Measurements from ENCODE around the gene CD109. TPM values are rescaled to one million over a fixed set of nuclear protein-coding genes. Genes with fewer than 3 reads are reported as not detected.
"Not testable (repeated sequence)": the region's sequence is repeated elsewhere in the genome, so short reads cannot be mapped to it uniquely, and the experiment has no call there.

The CD109 gene
- total RNA-seq, 1 donor from 2014 or later = 0.69 TPM

GRCh38 chr6:73803562-73804241 lies 107.7 kb downstream of the CD109 start:
- Mint-ChIP-seq H3K27me3 (no peaks in the 10 kb centered on the region), H3K27ac (no peak overlapping the region), H3K4me1 (no peaks in the 10 kb centered on the region), H3K9me3 (no peaks in the 10 kb centered on the region), H3K36me3 (ENCODE audit: low read depth) (no peaks in the 10 kb centered on the region), H3K4me3 (no peak overlapping the region)
- ChIA-PET CTCF (interaction anchor here (1.3 kb wide), 1 partner anchor 1405 kb away, joined by 3 read pairs; no protein-coding TSS in a partner anchor), POLR2A (no interaction called here)
- DNase-seq = no peak
- intact Hi-C loops (cut with micrococcal nuclease) = no loop called here
- TF ChIP-seq CTCF (IDR thresholded peaks at IDR 0.05) = no peak
- no peak for ATAC-seq (ENCODE audit: low read depth)

- H3K4me3 Mint-ChIP-seq; H3K9me3 Mint-ChIP-seq; H3K27me3 Mint-ChIP-seq; ATAC-seq (ENCODE audit: low read depth); CTCF ChIA-PET; H3K4me1 Mint-ChIP-seq; intact Hi-C loops (cut with micrococcal nuclease); H3K27ac Mint-ChIP-seq; DNase-seq; H3K36me3 Mint-ChIP-seq (ENCODE audit: low read depth); POLR2A ChIA-PET: not testable (repeated sequence)
These were observed 109.2 kb downstream of the CD109 start for GRCh38 chr6:73805221-73805620.

GRCh38 chr6:73805982-73806381 lies 110.0 kb downstream of the CD109 start:
- H3K27ac Mint-ChIP-seq; H3K9me3 Mint-ChIP-seq; POLR2A ChIA-PET; DNase-seq; intact Hi-C loops (cut with micrococcal nuclease); CTCF ChIA-PET; H3K4me1 Mint-ChIP-seq; ATAC-seq (ENCODE audit: low read depth); H3K27me3 Mint-ChIP-seq; H3K4me3 Mint-ChIP-seq; H3K36me3 Mint-ChIP-seq (ENCODE audit: low read depth): not testable (repeated sequence)

GRCh38 chr6:73811706-73812105 lies 115.7 kb downstream of the CD109 start:
- intact Hi-C loops (cut with micrococcal nuclease) = no loop called here
- DNase-seq (no peak), ATAC-seq (ENCODE audit: low read depth) (no peak)
- Mint-ChIP-seq H3K9me3 (no peaks in the 10 kb centered on the region), H3K4me1 (no peaks in the 10 kb centered on the region), H3K36me3 (ENCODE audit: low read depth) (no peaks in the 10 kb centered on the region), H3K27ac (no peak overlapping the region), H3K27me3 (no peaks in the 10 kb centered on the region), H3K4me3 (no peak overlapping the region)
- TF ChIP-seq CTCF (IDR thresholded peaks at IDR 0.05) = no peak
- ChIA-PET POLR2A (no interaction called here), CTCF (no interaction called here)

- Mint-ChIP-seq H3K4me1 (no peaks in the 10 kb centered on the region), H3K4me3 (no peak overlapping the region), H3K36me3 (ENCODE audit: low read depth) (no peaks in the 10 kb centered on the region), H3K9me3 (peaks cover 2% of the 10 kb centered on the region), H3K27me3 (no peaks in the 10 kb centered on the region), H3K27ac (no peak overlapping the region)
- no peak for TF ChIP-seq CTCF (IDR thresholded peaks at IDR 0.05)
- ChIA-PET CTCF (no interaction called here), POLR2A (no interaction called here)
- ATAC-seq (ENCODE audit: low read depth) (no peak), DNase-seq (no peak)
- intact Hi-C loops (cut with micrococcal nuclease) = no loop called here
These were observed 121.2 kb downstream of the CD109 start for GRCh38 chr6:73817253-73817652.

GRCh38 chr6:73823046-73823735 lies 127.2 kb downstream of the CD109 start:
- Mint-ChIP-seq H3K36me3 (ENCODE audit: low read depth) (no peaks in the 10 kb centered on the region), H3K27ac (no peak overlapping the region), H3K4me1 (no peaks in the 10 kb centered on the region), H3K4me3 (no peak overlapping the region), H3K27me3 (no peaks in the 10 kb centered on the region), H3K9me3 (peaks cover 2% of the 10 kb centered on the region)
- ChIA-PET CTCF (interaction anchor here (0.9 kb wide), 1 partner anchor 1273 kb away, joined by 3 read pairs; no protein-coding TSS in a partner anchor), POLR2A (no interaction called here)
- intact Hi-C loops (cut with micrococcal nuclease) = no loop called here
- TF ChIP-seq CTCF (IDR thresholded peaks at IDR 0.05) = no peak
- no peak for ATAC-seq (ENCODE audit: low read depth)
- DNase-seq = no peak

All from activated B cell treated with CpG ODN at 0.5 μM for 24 hours (primary cell).